NCI-H2196 (cell line): ENCODE measurements around the gene TRPM1.

ENCODE experiments used
- DNase-seq: peaks from one replicate; lab custom pipeline; 2025; ENCODE audit not compliant: unreplicated experiment; lab: John Stamatoyannopoulos, UW

TRPM1 gene

GRCh38 chr15:31051496-31052080, 49.9 kb downstream of the TRPM1 start:
- no peak for DNase-seq

GRCh38 chr15:31050953-31051352, 50.6 kb downstream of the TRPM1 start:
- DNase-seq, result no peak

- DNase-seq, result no peak
Measured at GRCh38 chr15:31049682-31050615, 51.6 kb downstream of the TRPM1 start.

- DNase-seq, result no peak
Measured at GRCh38 chr15:31049111-31049510, 52.4 kb downstream of the TRPM1 start.

- DNase-seq, result no peak
Measured at GRCh38 chr15:31047437-31047836, 54.1 kb downstream of the TRPM1 start.

- DNase-seq, result no peak
Measured at GRCh38 chr15:31046759-31047359, 54.7 kb downstream of the TRPM1 start.

- DNase-seq, result no peak
Measured at GRCh38 chr15:31045606-31046005, 55.9 kb downstream of the TRPM1 start.

GRCh38 chr15:31042751-31043150, 58.8 kb downstream of the TRPM1 start:
- DNase-seq, result no peak

- no peak for DNase-seq
Measured at GRCh38 chr15:31041610-31042009, 59.9 kb downstream of the TRPM1 start.

GRCh38 chr15:31040611-31041010, 60.9 kb downstream of the TRPM1 start:
- DNase-seq, result no peak

GRCh38 chr15:31039961-31040360, 61.6 kb downstream of the TRPM1 start:
- DNase-seq, result no peak

GRCh38 chr15:31037731-31038477, 63.6 kb downstream of the TRPM1 start:
- DNase-seq, result no peak

- no peak for DNase-seq
Measured at GRCh38 chr15:31036783-31037182, 64.7 kb downstream of the TRPM1 start.

GRCh38 chr15:31035610-31036009, 65.9 kb downstream of the TRPM1 start:
- no peak for DNase-seq

GRCh38 chr15:31034152-31034551, 67.4 kb downstream of the TRPM1 start:
- no peak for DNase-seq

GRCh38 chr15:31032961-31033371, 68.6 kb downstream of the TRPM1 start:
- DNase-seq, result no peak

GRCh38 chr15:31031471-31032067, 70.0 kb downstream of the TRPM1 start:
- DNase-seq, result no peak

- DNase-seq, result no peak
Measured at GRCh38 chr15:31027910-31028578, 73.5 kb downstream of the TRPM1 start.

- no peak for DNase-seq
Measured at GRCh38 chr15:31025996-31026395, 75.5 kb downstream of the TRPM1 start.

GRCh38 chr15:31024979-31025378, 76.5 kb downstream of the TRPM1 start:
- no peak for DNase-seq
